ENCODE results near the gene PDE6A. TPM values are rescaled to one million over a fixed set of nuclear protein-coding genes. Genes with fewer than 3 reads are reported as not detected.

Gene PDE6A
- total and polyA plus RNA-seq, 2 donors from 2014 or later: 0.03 TPM; not detected in 1

- Histone ChIP-seq H3K4me3 (ENCODE audit: low read length in 3 of 3) (no peak overlapping the region), H3K9ac (ENCODE audit: low read length in 3 of 3) (no peak overlapping the region), H3K36me3 (ENCODE audit: control insufficient read depth in 2 of 3, insufficient read depth in 3 of 3, low read length in 3 of 3) (no peaks in the 10 kb centered on the region), H3K9me3 (ENCODE audit: control insufficient read depth in 2 of 3, insufficient read depth in 1 of 3, low read length in 3 of 3) (no peaks in the 10 kb centered on the region), H3K27ac (ENCODE audit: low read depth in 2 of 2, low read length in 2 of 2) (no peak overlapping the region), H3K4me1 (ENCODE audit: control insufficient read depth in 2 of 3, insufficient read depth in 2 of 3, low read depth in 1 of 3, low read length in 3 of 3) (peaks cover 0 to 11% (median 3%) of the 10 kb centered on the region in 3 donors), H3K27me3 (ENCODE audit: control insufficient read depth, insufficient read depth, low read length) (no peaks in the 10 kb centered on the region)
- intact Hi-C loops (cut with DNase I): no loop called here
- TF ChIP-seq, protein P1, sequence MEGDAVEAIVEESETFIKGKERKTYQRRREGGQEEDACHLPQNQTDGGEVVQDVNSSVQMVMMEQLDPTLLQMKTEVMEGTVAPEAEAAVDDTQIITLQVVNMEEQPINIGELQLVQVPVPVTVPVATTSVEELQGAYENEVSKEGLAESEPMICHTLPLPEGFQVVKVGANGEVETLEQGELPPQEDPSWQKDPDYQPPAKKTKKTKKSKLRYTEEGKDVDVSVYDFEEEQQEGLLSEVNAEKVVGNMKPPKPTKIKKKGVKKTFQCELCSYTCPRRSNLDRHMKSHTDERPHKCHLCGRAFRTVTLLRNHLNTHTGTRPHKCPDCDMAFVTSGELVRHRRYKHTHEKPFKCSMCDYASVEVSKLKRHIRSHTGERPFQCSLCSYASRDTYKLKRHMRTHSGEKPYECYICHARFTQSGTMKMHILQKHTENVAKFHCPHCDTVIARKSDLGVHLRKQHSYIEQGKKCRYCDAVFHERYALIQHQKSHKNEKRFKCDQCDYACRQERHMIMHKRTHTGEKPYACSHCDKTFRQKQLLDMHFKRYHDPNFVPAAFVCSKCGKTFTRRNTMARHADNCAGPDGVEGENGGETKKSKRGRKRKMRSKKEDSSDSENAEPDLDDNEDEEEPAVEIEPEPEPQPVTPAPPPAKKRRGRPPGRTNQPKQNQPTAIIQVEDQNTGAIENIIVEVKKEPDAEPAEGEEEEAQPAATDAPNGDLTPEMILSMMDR (IDR thresholded peaks at IDR 0.05; ENCODE audit: borderline replicate concordance, extremely low read depth, insufficient read depth): no peak
- FAIRE-seq (no peak), DNase-seq (peak in 4 of 5 donors; percentile 72 to 82 (median 78))
These were observed 13.3 kb upstream of the PDE6A start for GRCh38 chr5:149957855-149958254.

GRCh38 chr5:149956685-149957084 lies 12.1 kb upstream of the PDE6A start:
- Histone ChIP-seq H3K9ac (ENCODE audit: low read length in 3 of 3) (no peak overlapping the region), H3K27me3 (ENCODE audit: control insufficient read depth, insufficient read depth, low read length) (no peaks in the 10 kb centered on the region), H3K4me1 (ENCODE audit: control insufficient read depth in 2 of 3, insufficient read depth in 2 of 3, low read depth in 1 of 3, low read length in 3 of 3) (peaks cover 0 to 11% (median 3%) of the 10 kb centered on the region in 3 donors), H3K27ac (ENCODE audit: low read depth in 2 of 2, low read length in 2 of 2) (no peak overlapping the region), H3K36me3 (ENCODE audit: control insufficient read depth in 2 of 3, insufficient read depth in 3 of 3, low read length in 3 of 3) (no peaks in the 10 kb centered on the region), H3K9me3 (ENCODE audit: control insufficient read depth in 2 of 3, insufficient read depth in 1 of 3, low read length in 3 of 3) (no peaks in the 10 kb centered on the region), H3K4me3 (ENCODE audit: low read length in 3 of 3) (no peak overlapping the region)
- intact Hi-C loops (cut with DNase I): no loop called here
- FAIRE-seq: no peak
- TF ChIP-seq, protein P1 (IDR thresholded peaks at IDR 0.05; ENCODE audit: borderline replicate concordance, extremely low read depth, insufficient read depth): no peak
- no peak for DNase-seq

- no peak overlapping the region for H3K4me3 ChIP-seq (ENCODE audit: low read length in 3 of 3)
- DNase-seq: no peak
- H3K9ac ChIP-seq (ENCODE audit: low read length in 3 of 3): no peak overlapping the region
- FAIRE-seq: no peak
- no peaks in the 10 kb centered on the region for H3K36me3 ChIP-seq (ENCODE audit: control insufficient read depth in 2 of 3, insufficient read depth in 3 of 3, low read length in 3 of 3)
- no peaks in the 10 kb centered on the region for H3K27me3 ChIP-seq (ENCODE audit: control insufficient read depth, insufficient read depth, low read length)
- no peak overlapping the region for H3K27ac ChIP-seq (ENCODE audit: low read depth in 2 of 2, low read length in 2 of 2)
- H3K9me3 ChIP-seq (ENCODE audit: control insufficient read depth in 2 of 3, insufficient read depth in 1 of 3, low read length in 3 of 3): no peaks in the 10 kb centered on the region
- intact Hi-C loops (cut with DNase I): no loop called here
- peaks cover 0 to 4% (median 3%) of the 10 kb centered on the region in 3 donors for H3K4me1 ChIP-seq (ENCODE audit: control insufficient read depth in 2 of 3, insufficient read depth in 2 of 3, low read depth in 1 of 3, low read length in 3 of 3)
- TF ChIP-seq, protein P1 (IDR thresholded peaks at IDR 0.05; ENCODE audit: borderline replicate concordance, extremely low read depth, insufficient read depth): no peak
These were observed 10.2 kb upstream of the PDE6A start for GRCh38 chr5:149954798-149955197.

All from kidney (tissue), 14 donors.